SK-N-SH (cell line): ENCODE measurements around the gene CHSY1. TPM values are rescaled to one million over a fixed set of nuclear protein-coding genes. Genes with fewer than 3 reads are reported as not detected.

Experiments
- CTCF ChIA-PET: fragments of 300-600, 350-600 bp; formaldehyde crosslinking; extraction: SDS; loops from one replicate; lab custom pipeline; 2021; lab: Yijun Ruan, JAX
- POLR2A ChIA-PET: fragments of 350-600 bp; sonication (Branson Sonifier 250); formaldehyde crosslinking; extraction: SDS; loops from one replicate; lab custom pipeline; 2020; ENCODE audit warnings: antibody characterized with exemption, inconsistent platforms; lab: Yijun Ruan, JAX
- DNase-seq: peaks from one replicate; pipeline ENCODE4 v3.0.0; 2012
- H2AFZ ChIP-seq: fragments of 200-600 bp; sonication (generic); 2 replicates; pipeline ENCODE4 v1.8.1; 2016; ENCODE audit warnings: antibody characterized with exemption, mild to moderate bottlenecking, low read depth
- H3F3A ChIP-seq: fragments of 200-600 bp; sonication (generic); replicated peaks from 2 replicates; pipeline ENCODE3; 2016; ENCODE audit warnings: antibody characterized with exemption, mild to moderate bottlenecking; ENCODE audit not compliant: insufficient read depth
- H3K27ac ChIP-seq, 2 experiments: fragments of 200-500 bp in 1 of 2; fragments of 200-600 bp in 1 of 2; sonication (Bioruptor generic) in 1 of 2; sonication (generic), shearing (Covaris generic) in 1 of 2; 2 replicates each; pipeline versions ENCODE4 v1.5.1 to v1.6.1; 2014 to 2016; ENCODE audit warnings: low read depth in 2 of 2, inconsistent platforms in 1 of 2, low read length in 1 of 2, mild to moderate bottlenecking in 1 of 2, mixed read lengths in 1 of 2
- H3K27me3 ChIP-seq: fragments of 200-600 bp; sonication (generic), shearing (Covaris generic); 2 replicates; pipeline ENCODE4 v1.6.1; 2016; ENCODE audit warnings: mixed run types; ENCODE audit not compliant: insufficient read depth
- H3K36me3 ChIP-seq, 2 experiments: fragments of 200-500 bp in 1 of 2; fragments of 200-600 bp in 1 of 2; sonication (Bioruptor generic) in 1 of 2; sonication (generic) in 1 of 2; replicated peaks in 1 of 2; 2 replicates each; pipeline versions ENCODE3 to v1.5.1; 2014 to 2016; ENCODE audit warnings: low read length in 1 of 2, mild to moderate bottlenecking in 1 of 2; ENCODE audit not compliant: insufficient read depth in 2 of 2, control insufficient read depth in 1 of 2
- H3K4me1 ChIP-seq, 2 experiments: fragments of 200-500 bp in 1 of 2; fragments of 200-600 bp in 1 of 2; sonication (Bioruptor generic) in 1 of 2; sonication (generic), shearing (Covaris generic) in 1 of 2; 2 replicates each; pipeline versions ENCODE4 v1.5.1 to v1.6.1; 2014 to 2016; ENCODE audit warnings: low read depth in 1 of 2, low read length in 1 of 2, mixed run types in 1 of 2; ENCODE audit not compliant: insufficient read depth in 2 of 2, control insufficient read depth in 1 of 2
- H3K4me2 ChIP-seq: fragments of 200-600 bp; sonication (generic), shearing (Covaris generic); 2 replicates; pipeline ENCODE4 v1.6.1; 2017; ENCODE audit warnings: mixed run types
- H3K4me3 ChIP-seq, 2 experiments: fragments of 200-500 bp in 1 of 2; fragments of 200-600 bp in 1 of 2; sonication (Bioruptor generic) in 1 of 2; sonication (generic), shearing (Covaris generic) in 1 of 2; 2 replicates each; pipeline versions ENCODE4 v1.5.1 to v1.8.1; 2014 to 2016; ENCODE audit warnings: low read depth in 2 of 2, inconsistent platforms in 1 of 2, low read length in 1 of 2, mild to moderate bottlenecking in 1 of 2, mixed read lengths in 1 of 2, moderate library complexity in 1 of 2
- H3K79me2 ChIP-seq: fragments of 200-600 bp; sonication (generic); 2 replicates; pipeline ENCODE4 v1.8.1; 2017; ENCODE audit warnings: mild to moderate bottlenecking; ENCODE audit not compliant: insufficient read depth
- H3K9ac ChIP-seq: fragments of 200-600 bp; sonication (generic); 2 replicates; pipeline ENCODE4 v1.6.1; 2017; ENCODE audit warnings: mixed run types
- H3K9me2 ChIP-seq: fragments of 200-600 bp; sonication (generic); 2 replicates; pipeline ENCODE4 v1.6.1; 2017; ENCODE audit warnings: mixed run types
- H3K9me3 ChIP-seq: fragments of 200-600 bp; sonication (generic); 2 replicates; pipeline ENCODE4 v1.6.1; 2017; ENCODE audit warnings: mixed run types, mild to moderate bottlenecking, moderate library complexity
- H4K20me1 ChIP-seq: fragments of 200-600 bp; sonication (generic); 2 replicates; pipeline ENCODE4 v1.6.1; 2017; ENCODE audit warnings: mild to moderate bottlenecking, mixed run types; ENCODE audit not compliant: insufficient read depth
- CHD2 ChIP-seq: fragments of 150-350 bp; IDR thresholded peaks from 2 replicates; pipeline ENCODE4 v1.6.1; 2018; ENCODE audit warnings: low read length; ENCODE audit not compliant: partially characterized antibody
- ELF1 ChIP-seq: IDR thresholded peaks from 2 replicates; pipeline ENCODE4 v1.4.0; 2012
- EZH2phosphoT487 ChIP-seq: fragments of 200-600 bp; sonication (generic); IDR thresholded peaks from 2 replicates; pipeline ENCODE4 v1.6.1; 2017; ENCODE audit warnings: low read depth, mixed run types, mild to moderate bottlenecking, antibody characterized with exemption, moderate library complexity, borderline replicate concordance
- FOSL2 ChIP-seq: IDR thresholded peaks from 2 replicates; pipeline ENCODE4 v1.4.0; 2012; ENCODE audit warnings: low read depth, mild to moderate bottlenecking, moderate library complexity, borderline replicate concordance
- FOXJ3 ChIP-seq: sonication (generic); formaldehyde crosslinking; IDR thresholded peaks from 2 replicates; pipeline ENCODE4 v1.5.1; 2020; ENCODE audit warnings: mild to moderate bottlenecking, missing genetic modification reagents
- GABPA ChIP-seq: IDR thresholded peaks from 2 replicates; pipeline ENCODE4 v1.4.0; 2012; ENCODE audit warnings: low read depth, mild to moderate bottlenecking
- JUND ChIP-seq: IDR thresholded peaks from 2 replicates; pipeline ENCODE4 v1.4.0; 2012
- MEF2A ChIP-seq: IDR thresholded peaks from 2 replicates; pipeline ENCODE4 v1.4.0; 2012; ENCODE audit warnings: low read depth, borderline replicate concordance
- MXI1 ChIP-seq: IDR thresholded peaks from 2 replicates; pipeline ENCODE4 v1.6.1; 2012; ENCODE audit warnings: mild to moderate bottlenecking, low read depth, low read length, improper control_type of control experiment
- NRF1 ChIP-seq: IDR thresholded peaks from 2 replicates; pipeline ENCODE4 v1.6.1; 2012; ENCODE audit warnings: low read depth, mild to moderate bottlenecking, low read length
- PBX3 ChIP-seq: IDR thresholded peaks from 2 replicates; pipeline ENCODE4; 2012
- RAD21 ChIP-seq: IDR thresholded peaks from 2 replicates; pipeline ENCODE4 v1.6.1; 2012; ENCODE audit warnings: mild to moderate bottlenecking, low read length
- RCOR1 ChIP-seq: fragments of 150-350 bp; IDR thresholded peaks from 2 replicates; pipeline ENCODE4 v1.6.1; 2017; ENCODE audit warnings: antibody characterized with exemption, low read length
- RXRA ChIP-seq: IDR thresholded peaks from 2 replicates; pipeline ENCODE4 v1.4.0; 2012; ENCODE audit warnings: low read depth, mild to moderate bottlenecking, borderline replicate concordance
- SIN3A ChIP-seq: IDR thresholded peaks from 2 replicates; pipeline ENCODE4 v1.6.1; 2012; ENCODE audit warnings: low read depth, mild to moderate bottlenecking, low read length, moderate library complexity, borderline replicate concordance
- TAF1 ChIP-seq: IDR thresholded peaks from 2 replicates; pipeline ENCODE4 v1.6.1; 2012; ENCODE audit warnings: low read depth, mild to moderate bottlenecking, low read length, moderate library complexity, borderline replicate concordance
- ZBTB33 ChIP-seq: IDR thresholded peaks from 2 replicates; pipeline ENCODE4 v1.4.0; 2012; ENCODE audit warnings: low read depth, borderline replicate concordance
- WGBS: methylation state at CpG from one replicate; pipeline ENCODE4 v1.1.6; 2017; ENCODE audit warnings: low lambda C conversion rate; 5-methylcytosine and 5-hydroxymethylcytosine counted together
- polyA plus RNA-seq, 3 experiments: library from polyadenylated mRNA; depleted of rRNA; stranded (reverse); fragments of >200 nt; gene quantifications; 2 replicates each; pipeline ENCODE4 v1.2.3, GENCODE V29; 2012
- TF ChIP-seq, protein P1 (sequence below): IDR thresholded peaks from 2 replicates; pipeline ENCODE4 v1.4.0; 2012; ENCODE audit warnings: low read depth

CHSY1 gene
- polyA plus RNA-seq, 1 of the 3 experiments (the other 2 are of a cell fraction) = 15.7 TPM

GRCh38 chr15:101191242-101191641 is 60.6 kb downstream of the CHSY1 start:
- WGBS = 94% methylated on average over 3 of the region's 3 CpGs
- no peaks in the 10 kb centered on the region for H3K9me2 ChIP-seq
- no peaks in the 10 kb centered on the region for H3K27me3 ChIP-seq
- H3K9me3 ChIP-seq = no peaks in the 10 kb centered on the region
- H3K9ac ChIP-seq = no peak overlapping the region
- no peak overlapping the region for H3K4me2 ChIP-seq
- H2AFZ ChIP-seq = no peak overlapping the region
- no peak overlapping the region for H3K27ac ChIP-seq
- H4K20me1 ChIP-seq = peaks cover 89% of the 10 kb centered on the region
- no peak overlapping the region for H3K4me3 ChIP-seq
- POLR2A ChIA-PET = no interaction called here
- no peak for DNase-seq
- no peaks in the 10 kb centered on the region for H3F3A ChIP-seq
- peaks cover 3 to 6% of the 10 kb centered on the region in 2 experiments for H3K36me3 ChIP-seq
- TF ChIP-seq RXRA (no peak), PBX3 (no peak), MXI1 (no peak), NRF1 (no peak), SIN3A (no peak), TAF1 (no peak), EZH2phosphoT487 (no peak), CHD2 (no peak), GABPA (no peak), ZBTB33 (no peak), ELF1 (no peak), FOXJ3 (CRISPR knock-in tag) (no peak), FOSL2 (no peak), JUND (no peak), RCOR1 (no peak), RAD21 (no peak), MEF2A (no peak)
- TF ChIP-seq, protein P1, sequence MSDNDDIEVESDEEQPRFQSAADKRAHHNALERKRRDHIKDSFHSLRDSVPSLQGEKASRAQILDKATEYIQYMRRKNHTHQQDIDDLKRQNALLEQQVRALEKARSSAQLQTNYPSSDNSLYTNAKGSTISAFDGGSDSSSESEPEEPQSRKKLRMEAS = no peak
- TF ChIP-seq, all 33 proteins: peak for 0
- CTCF ChIA-PET = no interaction called here
- Histone ChIP-seq H3K4me1 (peaks cover 28 to 57% of the 10 kb centered on the region in 2 experiments; a peak in 3 of 4 replicates), H3K79me2 (peaks cover 100% of the 10 kb centered on the region)
